Measurements from ENCODE around the gene SLFN12L.
"Not testable (repeated sequence)": the region's sequence is repeated elsewhere in the genome, so short reads cannot be mapped to it uniquely, and the experiment has no call there.

The SLFN12L gene

DNA sequence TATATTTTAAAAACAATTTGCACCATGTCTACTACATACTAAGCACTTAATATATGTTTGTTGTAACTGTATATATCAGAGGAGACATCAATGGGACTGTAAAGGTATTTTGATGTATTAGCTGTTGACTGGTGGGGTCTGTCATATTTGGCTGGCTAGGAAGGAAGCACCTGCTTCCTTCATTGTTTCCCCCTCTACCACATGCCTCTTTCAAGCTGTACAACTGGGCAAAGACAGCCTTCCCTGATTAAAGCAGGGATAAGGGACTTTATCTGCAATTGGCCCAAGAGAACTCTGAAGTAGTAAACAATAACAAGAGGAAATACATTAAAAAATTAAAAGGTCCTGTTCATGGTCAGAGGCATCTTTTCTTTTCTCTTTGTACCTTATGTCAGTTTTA is 5.5 kb upstream of the SLFN12L start:
- DNase-seq (ENCODE audit: low spot score) = peak; percentile 4

DNA sequence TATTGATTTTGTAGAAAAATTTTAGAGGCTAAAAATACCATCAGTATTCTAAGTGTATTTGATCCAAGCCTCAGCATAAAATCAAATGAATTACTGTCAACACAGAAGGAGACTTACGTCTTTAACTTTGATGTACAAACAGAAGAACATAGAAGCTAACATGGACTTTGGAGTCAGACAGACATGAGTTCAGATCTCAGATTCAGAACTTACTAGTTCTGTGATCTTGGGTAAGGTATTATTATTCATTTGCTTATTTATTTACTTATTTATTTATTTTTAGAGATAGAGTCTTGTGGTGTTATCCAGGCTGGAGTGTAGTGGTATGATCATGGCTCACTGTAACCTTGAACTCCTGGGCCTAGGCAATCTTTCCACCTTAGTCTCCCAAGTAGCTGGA is 4.0 kb upstream of the SLFN12L start:
- no peak for DNase-seq (ENCODE audit: low spot score)

DNA sequence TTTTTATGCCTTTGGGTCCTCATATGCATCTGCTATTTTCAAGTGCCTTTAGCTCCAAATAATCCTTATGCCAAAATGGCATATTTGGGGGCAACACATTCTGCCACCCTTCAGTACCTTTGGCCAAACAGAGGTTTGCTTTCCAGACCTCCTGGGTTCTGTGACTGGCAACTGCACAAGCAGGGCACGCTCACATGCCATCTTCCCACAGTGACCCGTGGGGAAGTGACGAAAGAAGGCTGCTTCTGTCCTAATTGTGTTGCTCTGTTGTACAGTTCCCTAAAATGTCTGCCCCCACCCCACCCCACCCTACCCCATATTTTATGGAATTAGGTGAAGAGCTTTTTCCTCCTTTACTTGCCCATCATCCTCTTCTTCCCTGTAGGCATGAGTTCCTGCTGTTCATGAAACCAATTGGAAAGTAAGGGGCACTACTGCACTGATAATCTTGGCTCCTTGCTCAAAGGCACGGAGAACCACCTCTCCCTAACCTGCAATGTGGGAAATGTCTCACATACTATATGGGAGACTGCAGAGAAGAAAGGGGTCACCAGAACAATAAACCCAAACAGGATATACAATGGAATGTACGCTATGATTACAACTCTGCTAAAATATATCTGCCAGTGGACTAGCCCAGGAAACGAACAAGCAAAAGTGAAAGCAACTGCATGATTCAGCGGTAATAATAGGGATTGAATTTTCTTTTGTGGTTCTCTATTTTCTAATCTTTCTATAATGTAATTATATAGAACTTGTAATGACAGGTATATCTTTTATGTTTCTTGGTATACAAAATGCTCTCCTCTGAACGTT is 3.3 kb upstream of the SLFN12L start:
- DNase-seq (ENCODE audit: low spot score) = peak; percentile 71

DNA sequence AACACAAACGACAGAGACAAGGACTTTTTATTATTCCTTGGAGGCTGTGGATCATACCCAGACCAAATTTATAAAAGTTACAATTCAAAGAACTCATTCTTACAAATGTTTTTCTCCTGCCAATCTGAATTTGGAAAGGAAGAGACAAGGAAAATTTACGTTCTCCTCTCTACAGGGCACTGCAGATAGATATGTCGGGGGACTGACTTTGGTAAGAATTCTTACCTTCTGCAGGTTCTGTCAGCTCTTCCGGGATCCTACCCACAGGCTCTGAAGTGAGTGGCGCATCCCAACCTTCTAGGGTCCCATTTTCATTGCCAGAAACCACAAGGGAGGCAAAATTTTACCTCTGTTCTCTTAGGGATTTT is 2.2 kb upstream of the SLFN12L start:
- DNase-seq (ENCODE audit: low spot score) = no peak

DNA sequence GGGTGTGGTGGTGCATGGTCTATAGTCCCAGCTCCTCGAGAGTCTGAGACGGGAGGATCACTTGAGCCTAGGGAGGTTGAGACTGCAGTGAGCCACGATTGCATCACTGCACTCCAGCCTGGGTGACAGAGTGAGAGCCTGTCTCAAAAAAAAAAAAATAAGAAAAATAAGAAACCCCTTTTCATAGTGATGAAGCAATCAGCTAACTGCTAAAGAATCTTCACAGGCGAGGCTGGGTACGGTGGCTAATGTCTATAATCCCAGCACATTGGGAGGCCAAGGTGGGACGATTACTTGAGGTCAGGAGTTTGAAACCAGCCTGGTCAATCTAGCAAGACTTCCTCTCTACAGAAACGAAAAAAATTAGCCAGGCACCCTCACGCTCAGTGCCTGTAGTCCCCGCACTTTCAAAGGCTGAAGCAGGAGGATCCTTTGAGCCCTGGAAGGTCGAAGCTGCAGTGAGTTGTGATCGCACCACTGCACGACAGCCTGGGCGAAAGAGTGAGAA is 760 bp downstream of the SLFN12L start:
- DNase-seq (ENCODE audit: low spot score) = no peak

DNA sequence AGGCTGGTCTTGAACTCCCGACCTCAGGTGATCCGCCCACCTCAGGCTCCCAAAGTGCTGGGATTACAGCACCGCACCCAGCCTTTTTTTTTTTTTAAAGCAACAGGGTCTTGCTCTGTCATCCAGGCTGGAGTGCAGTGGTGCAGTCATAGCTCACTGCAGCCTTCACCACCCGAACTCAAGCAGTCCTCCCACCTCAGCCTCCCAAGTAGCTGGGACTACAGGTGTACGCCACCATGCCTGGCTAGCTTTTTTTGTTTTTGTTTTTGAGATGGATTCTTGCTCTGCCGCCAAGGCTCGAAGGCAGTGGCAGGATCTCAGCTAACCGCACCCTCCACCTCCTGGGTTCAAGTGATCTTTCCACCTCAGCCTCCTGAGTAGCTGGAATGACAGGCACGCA is 2.1 kb downstream of the SLFN12L start:
- DNase-seq (ENCODE audit: low spot score) = not testable (repeated sequence)

DNA sequence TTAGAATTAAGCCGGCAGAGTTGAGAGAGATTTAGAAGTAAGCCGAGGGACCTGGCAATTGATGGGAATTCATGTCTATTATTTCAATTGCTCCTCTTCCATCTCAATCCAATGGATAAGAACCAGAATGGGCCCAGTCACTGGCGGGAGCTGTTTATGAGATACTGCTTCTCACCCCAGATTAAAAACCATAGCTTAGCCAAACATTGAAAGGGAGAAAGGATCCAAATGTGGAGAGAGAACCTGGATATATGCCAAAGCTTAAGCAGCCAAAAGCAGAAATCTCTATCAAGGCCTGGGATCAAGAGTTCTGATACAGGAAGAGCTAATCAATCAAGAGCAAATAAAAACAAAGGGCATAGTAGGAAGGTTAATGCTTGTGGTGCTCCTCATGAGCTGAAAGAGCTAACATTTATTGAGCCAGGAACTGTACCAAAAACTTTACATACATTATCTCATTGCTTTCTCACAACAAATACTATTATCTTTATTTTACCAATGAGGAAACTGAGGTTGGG is 2.8 kb downstream of the SLFN12L start:
- DNase-seq (ENCODE audit: low spot score) = no peak

DNA sequence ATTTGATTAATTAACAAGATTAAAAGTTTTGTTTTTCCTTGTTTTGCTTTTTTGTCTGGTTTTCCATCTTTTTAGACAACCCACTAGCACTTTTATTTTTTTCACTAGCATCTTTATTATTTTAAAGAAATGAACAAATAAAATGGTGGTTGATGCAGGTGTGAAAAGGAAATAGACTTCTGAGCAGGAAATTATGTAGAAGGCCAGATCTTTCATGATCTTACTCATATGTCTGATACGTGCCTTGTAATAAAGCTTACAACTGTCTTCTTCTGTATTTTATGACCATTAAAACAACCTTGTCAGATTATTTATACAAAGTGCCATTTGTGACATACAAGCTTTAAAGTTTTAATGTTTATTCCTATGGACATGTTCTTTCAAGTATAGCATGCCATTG is 6.3 kb downstream of the SLFN12L start:
- no peak for DNase-seq (ENCODE audit: low spot score)

DNA sequence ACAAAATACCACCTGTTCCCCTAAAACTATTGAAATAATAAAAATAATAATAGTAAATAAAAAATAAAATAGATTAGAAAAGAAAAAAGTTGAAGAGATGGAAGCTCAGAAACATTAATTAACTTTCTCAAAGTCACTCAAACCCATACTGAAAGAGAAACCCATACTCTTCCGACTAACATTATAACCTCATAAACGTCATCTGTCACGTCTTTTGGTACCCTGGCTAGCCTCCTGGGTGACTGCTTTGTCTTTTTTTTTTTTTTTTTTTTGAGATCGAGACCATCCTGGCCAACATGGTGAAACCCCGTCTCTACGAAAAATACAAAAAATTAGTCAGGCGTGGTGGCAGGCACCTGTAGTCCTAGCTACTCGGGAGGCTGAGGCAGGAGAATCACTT is 7.6 kb downstream of the SLFN12L start:
- no peak for DNase-seq (ENCODE audit: low spot score)

DNA sequence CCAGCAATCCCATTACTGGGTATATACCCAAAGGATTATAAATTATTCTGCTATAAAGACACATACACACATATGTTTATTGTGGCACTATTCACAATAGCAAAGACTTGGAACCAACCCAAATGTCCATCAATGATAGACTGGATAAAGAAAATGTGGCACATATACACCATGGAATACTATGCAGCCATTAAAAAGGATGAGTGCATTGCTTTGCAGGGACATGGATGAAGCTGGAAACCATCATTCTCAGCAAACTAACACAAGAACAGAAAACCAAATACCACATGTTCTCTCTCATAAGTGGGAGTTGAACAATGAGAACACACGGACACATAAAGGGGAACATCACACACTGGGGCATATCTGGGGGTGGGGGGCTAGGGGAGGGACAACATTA is 8.2 kb downstream of the SLFN12L start:
- DNase-seq (ENCODE audit: low spot score) = not testable (repeated sequence)

DNA sequence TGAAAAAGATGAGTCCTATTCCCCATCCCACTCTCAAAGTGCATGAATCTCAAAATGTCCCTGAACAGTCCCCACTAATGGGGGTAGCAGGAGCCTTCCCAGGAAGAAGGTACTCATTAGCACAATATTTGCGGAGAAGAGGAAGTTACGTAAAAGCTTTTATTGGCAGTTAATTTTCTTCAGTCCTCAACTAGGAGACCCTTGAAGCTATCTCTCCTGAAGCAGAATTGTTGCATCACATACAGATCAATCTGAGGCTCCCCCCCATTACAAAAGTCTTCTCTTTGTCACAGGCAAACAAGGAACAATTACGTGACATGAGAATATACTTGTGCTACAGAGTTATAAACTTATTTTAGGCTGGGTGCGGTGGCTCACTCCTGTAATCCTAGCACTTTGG is 14.2 kb downstream of the SLFN12L start:
- no peak for DNase-seq (ENCODE audit: low spot score)

DNA sequence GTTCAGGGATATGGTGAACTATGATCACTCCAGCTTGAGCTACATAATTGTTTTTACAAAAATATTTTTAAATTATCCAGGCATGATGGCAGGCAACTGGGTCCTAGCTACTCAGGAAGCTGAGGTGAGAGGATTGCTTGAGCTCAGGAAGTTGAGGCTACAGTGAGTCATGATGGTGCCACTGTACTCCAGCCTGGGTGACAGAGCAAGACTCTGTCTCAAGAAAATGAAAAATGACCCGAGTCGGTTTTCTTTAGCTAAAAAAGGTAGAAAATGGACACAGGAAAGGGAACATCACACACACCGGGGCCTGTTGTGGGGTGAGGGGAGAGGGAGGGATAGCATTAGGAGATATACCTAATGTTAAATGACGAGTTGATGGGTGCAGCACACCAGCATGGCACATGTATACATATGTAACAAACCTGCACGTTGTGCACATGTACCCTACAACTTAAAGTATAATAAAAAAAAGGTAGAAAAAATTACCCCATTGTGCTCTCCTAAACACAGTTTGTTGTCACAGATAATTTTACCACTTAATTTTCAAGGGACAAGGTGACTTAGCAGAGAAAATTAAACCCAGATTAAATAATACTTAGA is 15.7 kb downstream of the SLFN12L start:
- DNase-seq (ENCODE audit: low spot score) = not testable (repeated sequence)

DNA sequence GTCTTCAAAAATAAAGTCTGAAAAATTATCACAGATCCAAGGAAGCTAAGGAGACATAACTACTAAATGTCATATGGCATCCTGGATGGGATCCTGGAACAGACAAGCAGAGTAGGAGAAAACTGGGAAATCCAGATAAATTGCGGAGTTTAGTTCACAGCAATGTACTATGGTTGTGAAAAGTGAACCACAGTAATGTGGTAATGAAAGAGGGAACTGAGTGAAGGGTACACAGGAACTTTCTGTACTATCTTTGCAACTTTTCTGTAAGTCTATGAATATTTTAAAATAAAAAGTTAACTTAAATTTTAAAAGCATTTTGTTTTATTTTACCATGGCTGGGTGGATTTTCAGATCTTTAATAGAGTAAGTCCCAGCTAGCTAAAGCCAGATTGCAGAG is 16.3 kb downstream of the SLFN12L start:
- DNase-seq (ENCODE audit: low spot score) = no peak

DNA sequence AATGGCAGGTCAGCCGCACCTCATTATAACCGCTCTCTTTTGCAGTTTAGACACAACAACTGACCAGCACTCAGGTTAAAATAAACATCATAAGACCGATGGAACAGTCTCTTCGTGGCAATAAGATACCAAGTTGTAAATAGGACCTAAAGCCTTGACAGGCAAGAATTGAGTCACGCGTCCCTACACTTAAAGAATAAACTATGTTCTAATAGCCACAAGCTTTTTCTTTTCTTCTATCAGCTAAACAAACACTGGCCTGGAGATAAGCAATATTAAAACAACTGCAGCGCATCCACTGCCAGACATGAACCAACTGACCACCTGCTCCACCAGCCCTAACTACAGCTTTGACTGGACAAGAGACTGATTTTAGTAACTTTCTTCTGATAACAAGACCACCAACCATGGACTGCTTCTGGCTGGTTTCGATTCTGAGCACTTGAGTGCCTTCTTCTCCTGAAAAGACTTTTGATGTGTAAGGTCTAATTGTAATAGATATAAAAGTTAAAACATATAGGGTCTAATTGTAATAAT is 17.5 kb downstream of the SLFN12L start:
- no peak for DNase-seq (ENCODE audit: low spot score)

DNA sequence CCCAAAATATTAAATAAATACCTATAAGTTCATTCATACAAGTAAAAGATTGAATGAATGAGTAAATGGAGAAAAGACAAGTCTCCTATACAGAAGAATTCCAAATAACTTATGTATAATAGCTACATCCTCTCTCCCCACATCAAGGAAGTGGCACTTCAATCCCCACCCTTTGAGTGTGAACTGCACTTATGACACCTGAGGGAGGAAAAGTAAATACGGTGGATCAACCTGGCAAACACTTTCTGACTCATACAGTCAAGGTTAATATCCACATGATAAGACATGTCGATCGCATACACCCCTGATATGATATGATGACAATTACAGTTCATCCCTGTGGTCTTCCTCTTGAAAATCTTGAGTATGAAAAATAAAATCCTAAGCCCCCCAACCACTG is 18.0 kb downstream of the SLFN12L start:
- DNase-seq (ENCODE audit: low spot score) = no peak

DNA sequence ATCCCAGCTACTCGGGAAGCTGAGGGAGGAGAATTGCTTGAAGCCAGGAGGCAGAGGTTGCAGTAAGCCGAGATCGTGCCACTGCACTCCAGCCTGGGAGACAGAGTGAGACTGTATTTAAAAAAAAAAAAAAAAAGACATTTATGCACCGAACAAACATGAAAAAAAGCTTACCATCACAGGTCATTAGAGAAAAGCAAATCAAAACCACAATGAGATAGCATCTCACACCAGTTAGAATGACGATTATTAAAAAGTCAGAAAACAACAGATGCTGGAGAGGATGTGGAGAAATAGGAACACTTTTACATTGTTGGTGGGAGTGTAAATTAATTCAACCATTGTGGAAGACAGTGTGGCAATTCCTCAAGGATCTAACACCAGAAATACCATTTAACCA is 19.0 kb downstream of the SLFN12L start:
- DNase-seq (ENCODE audit: low spot score) = not testable (repeated sequence)

DNA sequence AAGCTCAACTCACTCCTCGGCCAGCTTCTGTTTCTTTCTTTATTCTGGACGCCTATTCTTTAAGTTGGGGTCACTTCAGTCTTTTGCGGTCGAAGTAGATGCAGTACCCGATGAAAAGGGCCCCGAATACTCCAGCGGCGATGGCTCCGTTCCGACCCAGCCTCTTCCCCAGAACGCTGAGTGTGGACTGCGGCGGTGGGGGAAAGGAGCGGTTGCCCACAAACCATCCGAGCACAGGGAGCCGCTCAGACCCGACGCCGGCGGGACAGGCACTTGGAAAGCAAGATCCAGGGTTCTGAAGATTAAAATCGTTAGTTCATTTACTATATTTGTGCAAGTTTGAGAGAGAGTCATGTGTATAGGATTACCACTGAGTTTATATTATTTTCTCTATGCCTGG is 22.5 kb downstream of the SLFN12L start:
- DNase-seq (ENCODE audit: low spot score) = no peak

DNA sequence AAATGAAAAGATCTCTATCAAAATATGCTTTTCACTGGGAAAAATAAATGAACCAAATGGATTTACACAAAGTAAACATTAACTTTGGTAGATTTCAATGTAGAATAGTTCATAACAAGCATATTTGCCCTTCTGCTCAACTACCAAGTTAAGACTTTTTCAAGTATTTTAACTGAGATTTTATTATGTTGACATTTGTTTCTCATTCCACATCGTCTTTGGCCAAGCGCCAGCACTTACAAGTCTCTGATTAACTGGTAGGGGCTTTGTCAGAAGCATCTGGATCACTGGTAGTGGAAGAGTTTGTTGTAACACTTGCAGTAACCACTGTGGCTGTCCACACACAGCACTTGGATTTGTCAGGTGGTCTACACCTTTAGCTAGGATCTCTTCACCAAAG is 22.9 kb downstream of the SLFN12L start:
- no peak for DNase-seq (ENCODE audit: low spot score)

DNA sequence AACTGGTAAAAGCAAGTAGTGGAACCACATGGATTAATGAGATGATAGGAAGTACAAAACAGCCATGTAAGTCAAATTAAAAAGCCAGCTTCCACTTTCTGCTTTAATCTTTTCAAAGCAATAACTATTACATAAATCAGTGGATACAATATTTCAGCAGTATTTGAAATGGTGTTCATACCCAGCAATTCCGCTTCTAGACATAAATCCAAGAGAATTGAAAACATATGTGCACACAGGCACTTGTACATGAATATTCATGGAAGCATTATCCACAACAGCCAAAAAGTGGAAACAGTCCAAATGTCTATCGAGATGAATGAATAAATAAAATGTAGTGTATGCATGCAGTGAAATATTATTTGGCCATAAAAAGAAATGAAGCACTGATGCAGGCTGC is 27.4 kb downstream of the SLFN12L start:
- DNase-seq (ENCODE audit: low spot score) = no peak

DNA sequence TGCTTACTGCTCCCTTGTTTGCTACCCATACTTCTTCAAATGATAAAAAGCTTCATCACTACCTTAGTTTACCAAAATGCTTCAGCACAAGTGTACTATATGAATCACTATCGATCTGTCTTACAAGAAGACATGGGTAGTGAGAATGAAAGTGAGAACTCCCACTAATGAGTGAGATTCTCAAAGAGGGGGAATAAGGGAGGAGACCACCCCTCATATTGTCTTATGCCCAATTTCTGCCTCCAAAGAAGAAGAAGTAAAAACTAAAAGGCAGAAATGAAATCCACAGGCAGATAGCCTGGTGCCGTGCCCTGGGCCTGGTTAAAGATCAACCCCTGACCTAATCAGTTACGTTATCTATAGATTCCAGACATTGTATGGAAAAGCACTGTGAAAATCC is 29.8 kb downstream of the SLFN12L start:
- not testable (repeated sequence) for DNase-seq (ENCODE audit: low spot score)

DNA sequence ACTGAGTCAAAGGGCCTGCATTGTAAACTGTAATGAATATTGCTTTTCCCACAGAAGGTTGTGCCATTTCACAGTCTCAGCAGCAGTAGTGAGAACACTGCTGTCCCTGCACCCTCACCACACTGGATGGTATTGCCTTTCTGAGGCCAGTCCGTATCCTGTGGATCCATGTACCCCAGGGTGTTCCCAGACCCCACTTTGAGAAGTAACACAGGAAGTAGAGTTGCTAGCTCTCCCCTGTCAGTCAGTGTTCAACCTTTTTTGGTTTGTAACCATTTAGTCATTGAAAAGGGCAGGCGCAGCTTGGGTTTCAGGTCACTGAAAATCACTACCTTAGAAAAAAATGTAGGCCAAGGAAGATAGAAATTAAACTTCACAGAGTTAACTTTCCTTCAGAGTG is 37.9 kb downstream of the SLFN12L start:
- no peak for DNase-seq (ENCODE audit: low spot score)

DNA sequence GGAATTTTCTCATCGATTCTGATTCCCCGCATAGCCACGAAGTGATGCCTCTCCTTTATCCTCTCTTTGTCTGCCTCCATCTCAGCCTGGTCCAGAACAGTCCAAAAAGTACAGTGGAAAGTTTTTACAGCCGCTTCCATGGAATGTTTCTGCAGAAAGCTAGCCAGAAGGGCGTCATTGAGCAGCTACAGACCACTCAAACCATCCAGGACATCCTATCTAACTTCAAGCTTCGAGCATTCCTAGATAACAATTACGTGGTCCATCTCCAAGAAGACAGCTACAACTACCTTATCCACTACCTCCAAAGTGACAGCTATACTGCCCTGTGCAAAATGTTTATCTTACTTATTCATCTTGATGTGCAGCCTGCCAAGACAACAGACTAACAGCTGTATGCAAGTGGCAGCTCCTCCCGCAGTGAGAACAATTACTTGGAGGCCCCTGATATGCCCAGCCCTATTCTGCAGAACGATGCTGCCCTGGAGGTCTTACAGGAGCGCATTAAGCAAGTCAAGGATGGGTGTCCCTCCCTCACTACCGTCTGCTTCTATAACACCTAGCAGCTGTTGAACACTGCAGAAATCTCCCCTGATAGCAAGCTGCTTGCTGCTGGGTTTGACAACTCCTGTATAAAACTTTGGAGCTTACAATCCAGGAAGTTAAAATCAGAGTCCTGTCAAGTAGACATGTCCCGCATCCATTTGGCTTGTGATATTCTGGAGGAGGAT is 38.9 kb downstream of the SLFN12L start:
- no peak for DNase-seq (ENCODE audit: low spot score)
